GM18951 (cell line): ENCODE results near the gene TPBGL.

ENCODE experiments used
- POLR2A ChIP-seq: IDR thresholded peaks from 4 replicates; pipeline ENCODE4 v1.6.1; 2011; ENCODE audit warnings: mild to moderate bottlenecking; ENCODE audit not compliant: insufficient read length, insufficient read depth; ENCODE audit errors: extremely low read depth
- in situ Hi-C: fragments of 300-500 bp; cut with MboI; formaldehyde crosslinking; loops from one replicate; pipeline ENCODE4 v1.12.0; 2022; ENCODE audit warnings: low sequenced_read_pairs, mixed read lengths, inconsistent platforms; ENCODE audit not compliant: unreplicated experiment

The TPBGL gene

GRCh38 chr11:75201771-75202170 lies 38.8 kb upstream of the TPBGL start:
- in situ Hi-C loops = loop anchor here (10.0 kb wide), 2 partner anchors 177 to 277 kb away; no protein-coding TSS in a partner anchor
- no peak for TF ChIP-seq POLR2A

- in situ Hi-C loops = loop anchor here (10.0 kb wide), 2 partner anchors 177 to 277 kb away; no protein-coding TSS in a partner anchor
- TF ChIP-seq POLR2A = no peak
Measured at GRCh38 chr11:75202195-75202594, 38.4 kb upstream of the TPBGL start.

GRCh38 chr11:75203138-75203537 lies 37.4 kb upstream of the TPBGL start:
- in situ Hi-C loops = loop anchor here (10.0 kb wide), 2 partner anchors 178 to 278 kb away; no protein-coding TSS in a partner anchor
- no peak for TF ChIP-seq POLR2A

- TF ChIP-seq POLR2A = no peak
- in situ Hi-C loops = loop anchor here (10.0 kb wide), 2 partner anchors 179 to 279 kb away; no protein-coding TSS in a partner anchor
Measured at GRCh38 chr11:75203641-75204011, 36.9 kb upstream of the TPBGL start.

- no peak for TF ChIP-seq POLR2A
- in situ Hi-C loops = loop anchor here (10.0 kb wide), 2 partner anchors 179 to 279 kb away; no protein-coding TSS in a partner anchor
Measured at GRCh38 chr11:75204012-75204674, 36.4 kb upstream of the TPBGL start.

- no peak for TF ChIP-seq POLR2A
- in situ Hi-C loops = loop anchor here (10.0 kb wide), 2 partner anchors 180 to 280 kb away; no protein-coding TSS in a partner anchor
Measured at GRCh38 chr11:75204685-75205563, 35.6 kb upstream of the TPBGL start.

GRCh38 chr11:75205564-75206020 lies 35.0 kb upstream of the TPBGL start:
- in situ Hi-C loops = loop anchor here (10.0 kb wide), 2 partner anchors 181 to 281 kb away; no protein-coding TSS in a partner anchor
- no peak for TF ChIP-seq POLR2A

- in situ Hi-C loops = loop anchor here (10.0 kb wide), 2 partner anchors 184 to 284 kb away; no protein-coding TSS in a partner anchor
- no peak for TF ChIP-seq POLR2A
Measured at GRCh38 chr11:75208446-75208845, 32.1 kb upstream of the TPBGL start.

GRCh38 chr11:75212411-75212810 lies 28.2 kb upstream of the TPBGL start:
- in situ Hi-C loops = no loop called here
- TF ChIP-seq POLR2A = no peak

- in situ Hi-C loops = no loop called here
- no peak for TF ChIP-seq POLR2A
Measured at GRCh38 chr11:75214411-75214821, 26.2 kb upstream of the TPBGL start.

GRCh38 chr11:75214843-75215242 lies 25.7 kb upstream of the TPBGL start:
- no peak for TF ChIP-seq POLR2A
- in situ Hi-C loops = no loop called here

GRCh38 chr11:75219869-75220268 lies 20.7 kb upstream of the TPBGL start:
- in situ Hi-C loops = no loop called here
- no peak for TF ChIP-seq POLR2A

GRCh38 chr11:75223954-75224643 lies 16.5 kb upstream of the TPBGL start:
- in situ Hi-C loops = no loop called here
- TF ChIP-seq POLR2A = no peak
